Right lobe of liver (tissue), 4 donors: ENCODE measurements around the gene NSRP1.

Source experiments
- POLR2A ChIP-seq: fragments of 450-650 bp; IDR thresholded peaks from one replicate; pipeline ENCODE4 v1.6.1; 2017; ENCODE audit warnings: antibody characterized with exemption, mild to moderate bottlenecking
- TF ChIP-seq, protein P1 (sequence below), 4 donors: fragments of 200-600 bp in 3 of 4; fragments of 450-650 bp in 1 of 4; IDR thresholded peaks; one replicate each; pipeline versions ENCODE4 v1.5.1 to v1.8.0; 2016 to 2022; ENCODE audit warnings: antibody characterized with exemption in 4 of 4, mild to moderate bottlenecking in 2 of 4
- donor health status: DM: no; HTN: no; CAD: no.
- donor health status: DM: no; HTN: no; CAD: no.
- donor health status: DM: no; HTN: yes; CAD: no.

DNA sequence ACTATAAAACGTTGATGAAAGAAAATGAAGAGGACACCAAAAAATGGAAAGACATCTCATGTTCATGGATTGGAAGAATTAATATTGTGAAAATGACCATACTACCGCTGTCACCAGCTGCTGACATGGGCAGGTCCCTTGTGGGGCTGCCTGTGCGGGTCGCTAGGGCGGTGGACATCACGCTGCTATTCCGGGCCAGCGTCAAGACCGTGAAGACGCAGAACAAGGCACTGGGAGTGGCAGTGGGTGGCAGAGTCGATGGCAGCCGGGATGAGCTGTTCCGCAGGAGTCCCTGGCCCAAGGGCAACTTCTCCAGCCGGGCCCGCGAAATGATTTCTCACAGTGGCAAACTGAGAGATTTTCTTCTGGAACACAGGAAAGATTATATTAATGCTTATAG is 48.2 kb upstream of the NSRP1 start:
- TF ChIP-seq, protein P1, sequence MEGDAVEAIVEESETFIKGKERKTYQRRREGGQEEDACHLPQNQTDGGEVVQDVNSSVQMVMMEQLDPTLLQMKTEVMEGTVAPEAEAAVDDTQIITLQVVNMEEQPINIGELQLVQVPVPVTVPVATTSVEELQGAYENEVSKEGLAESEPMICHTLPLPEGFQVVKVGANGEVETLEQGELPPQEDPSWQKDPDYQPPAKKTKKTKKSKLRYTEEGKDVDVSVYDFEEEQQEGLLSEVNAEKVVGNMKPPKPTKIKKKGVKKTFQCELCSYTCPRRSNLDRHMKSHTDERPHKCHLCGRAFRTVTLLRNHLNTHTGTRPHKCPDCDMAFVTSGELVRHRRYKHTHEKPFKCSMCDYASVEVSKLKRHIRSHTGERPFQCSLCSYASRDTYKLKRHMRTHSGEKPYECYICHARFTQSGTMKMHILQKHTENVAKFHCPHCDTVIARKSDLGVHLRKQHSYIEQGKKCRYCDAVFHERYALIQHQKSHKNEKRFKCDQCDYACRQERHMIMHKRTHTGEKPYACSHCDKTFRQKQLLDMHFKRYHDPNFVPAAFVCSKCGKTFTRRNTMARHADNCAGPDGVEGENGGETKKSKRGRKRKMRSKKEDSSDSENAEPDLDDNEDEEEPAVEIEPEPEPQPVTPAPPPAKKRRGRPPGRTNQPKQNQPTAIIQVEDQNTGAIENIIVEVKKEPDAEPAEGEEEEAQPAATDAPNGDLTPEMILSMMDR (IDR thresholded peaks at IDR 0.05), result no peak
- TF ChIP-seq POLR2A, result no peak
